GM12864 (cell line): ENCODE measurements around the gene JAKMIP2.

Experiments
- DNase-seq: peaks from one replicate; pipeline ENCODE4 v3.0.0-alpha.2; 2011; ENCODE audit warnings: low read depth
- H3K4me3 ChIP-seq: 2 replicates; pipeline ENCODE4 v1.5.1; 2011; ENCODE audit warnings: mild to moderate bottlenecking, low read depth, low read length, control low read depth
- CTCF ChIP-seq: IDR thresholded peaks from 2 replicates; pipeline ENCODE4 v1.5.1; 2011; ENCODE audit warnings: low read depth, mild to moderate bottlenecking, moderate library complexity, low read length, control low read depth, inconsistent platforms; ENCODE audit errors: missing control alignments

JAKMIP2 gene

GRCh38 chr5:147756566-147756965 lies 26.0 kb downstream of the JAKMIP2 start:
- DNase-seq = no peak
- H3K4me3 ChIP-seq = no peak overlapping the region
- TF ChIP-seq CTCF = no peak

GRCh38 chr5:147754372-147755122 lies 28.0 kb downstream of the JAKMIP2 start:
- no peak overlapping the region for H3K4me3 ChIP-seq
- no peak for DNase-seq
- TF ChIP-seq CTCF = no peak

- no peak for DNase-seq
- H3K4me3 ChIP-seq = no peak overlapping the region
- no peak for TF ChIP-seq CTCF
Measured at GRCh38 chr5:147753765-147754164, 28.8 kb downstream of the JAKMIP2 start.

- TF ChIP-seq CTCF = no peak
- DNase-seq = no peak
- no peak overlapping the region for H3K4me3 ChIP-seq
Measured at GRCh38 chr5:147752666-147753290, 29.8 kb downstream of the JAKMIP2 start.

- H3K4me3 ChIP-seq = no peak overlapping the region
- DNase-seq = no peak
- no peak for TF ChIP-seq CTCF
Measured at GRCh38 chr5:147752033-147752432, 30.5 kb downstream of the JAKMIP2 start.

- no peak for TF ChIP-seq CTCF
- no peak for DNase-seq
- no peak overlapping the region for H3K4me3 ChIP-seq
Measured at GRCh38 chr5:147751156-147751830, 31.2 kb downstream of the JAKMIP2 start.
